Measurements from ENCODE around the gene SOBP.

DNA sequence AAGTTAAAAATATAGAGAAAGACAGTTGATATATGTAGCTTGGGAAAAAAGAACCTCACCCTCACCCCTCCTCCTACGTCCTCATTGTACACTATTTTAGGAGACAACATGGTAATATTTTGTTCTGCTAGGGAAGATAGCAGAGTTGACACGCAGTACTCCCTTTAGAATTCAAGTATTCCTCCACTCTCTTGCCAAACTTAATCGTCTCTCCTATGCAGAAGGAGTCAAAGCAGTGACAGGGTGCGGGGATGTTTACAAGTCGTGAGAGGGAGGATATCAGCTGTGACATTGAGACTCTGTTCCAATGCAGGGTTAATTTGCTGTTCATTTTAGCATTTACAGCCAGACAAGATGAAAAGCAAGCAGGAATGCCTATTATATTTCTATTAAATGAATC lies 97.5 kb downstream of the SOBP start:
- TF ChIP-seq, protein P1, sequence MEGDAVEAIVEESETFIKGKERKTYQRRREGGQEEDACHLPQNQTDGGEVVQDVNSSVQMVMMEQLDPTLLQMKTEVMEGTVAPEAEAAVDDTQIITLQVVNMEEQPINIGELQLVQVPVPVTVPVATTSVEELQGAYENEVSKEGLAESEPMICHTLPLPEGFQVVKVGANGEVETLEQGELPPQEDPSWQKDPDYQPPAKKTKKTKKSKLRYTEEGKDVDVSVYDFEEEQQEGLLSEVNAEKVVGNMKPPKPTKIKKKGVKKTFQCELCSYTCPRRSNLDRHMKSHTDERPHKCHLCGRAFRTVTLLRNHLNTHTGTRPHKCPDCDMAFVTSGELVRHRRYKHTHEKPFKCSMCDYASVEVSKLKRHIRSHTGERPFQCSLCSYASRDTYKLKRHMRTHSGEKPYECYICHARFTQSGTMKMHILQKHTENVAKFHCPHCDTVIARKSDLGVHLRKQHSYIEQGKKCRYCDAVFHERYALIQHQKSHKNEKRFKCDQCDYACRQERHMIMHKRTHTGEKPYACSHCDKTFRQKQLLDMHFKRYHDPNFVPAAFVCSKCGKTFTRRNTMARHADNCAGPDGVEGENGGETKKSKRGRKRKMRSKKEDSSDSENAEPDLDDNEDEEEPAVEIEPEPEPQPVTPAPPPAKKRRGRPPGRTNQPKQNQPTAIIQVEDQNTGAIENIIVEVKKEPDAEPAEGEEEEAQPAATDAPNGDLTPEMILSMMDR (IDR thresholded peaks at IDR 0.05 in 8 of 11, conservative IDR thresholded peaks at IDR 0.05 in 3 of 11): no peak
- TF ChIP-seq POLR2A (IDR thresholded peaks at IDR 0.05) (no peak), POLR2AphosphoS5 (IDR thresholded peaks at IDR 0.05) (no peak)
